NT2/D1 (cell line): ENCODE measurements around the gene CCNG2.

Experiments used
- SUZ12 ChIP-seq: IDR thresholded peaks from 2 replicates; pipeline ENCODE4 v1.6.1; 2011; ENCODE audit not compliant: insufficient read length, insufficient read depth; ENCODE audit errors: extremely low read depth
- YY1 ChIP-seq: IDR thresholded peaks from 2 replicates; pipeline ENCODE4 v1.6.1; 2011; ENCODE audit not compliant: insufficient read length, insufficient read depth

DNA sequence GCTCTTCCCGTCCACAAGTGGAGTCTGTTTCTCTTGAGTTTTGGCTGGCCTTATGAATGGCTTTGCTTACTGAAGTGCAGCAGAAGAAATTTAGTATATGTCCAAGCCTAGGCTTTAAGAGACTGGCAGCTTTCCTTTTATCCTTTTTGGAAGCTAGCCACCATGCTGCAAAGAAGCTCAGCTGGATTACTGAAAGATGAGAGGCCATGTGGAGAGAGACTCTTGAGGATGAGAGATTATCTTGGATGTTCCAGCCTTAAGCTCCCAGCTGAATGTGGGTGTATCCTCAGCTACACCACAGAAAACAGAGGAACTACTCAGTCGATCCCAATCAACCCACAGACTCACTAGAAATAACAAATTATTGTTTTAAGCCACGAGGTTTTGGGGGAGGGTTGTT is 12.5 kb downstream of the CCNG2 start:
- TF ChIP-seq YY1 (no peak), SUZ12 (no peak)
